HEK293 (cell line): ENCODE data around the gene SERPINA6.
"Not testable (repeated sequence)": the region's sequence is repeated elsewhere in the genome, so short reads cannot be mapped to it uniquely, and the experiment has no call there.

Source experiments
- CTCF ChIA-PET: fragments of 350-600 bp; formaldehyde crosslinking; extraction: SDS; loops from one replicate; lab custom pipeline; 2021; ENCODE audit warnings: antibody characterized with exemption; lab: Yijun Ruan, JAX
- POLR2A ChIA-PET: fragments of 300-600 bp; formaldehyde crosslinking; extraction: SDS; loops from one replicate; lab custom pipeline; 2020; ENCODE audit warnings: antibody characterized with exemption, inconsistent platforms; lab: Yijun Ruan, JAX
- H3K27ac ChIP-seq: fragments of 200-500 bp; sonication (Bioruptor generic); 2 replicates; pipeline ENCODE4 v1.5.1; 2014; ENCODE audit warnings: low read depth, low read length, control low read depth, inconsistent platforms; ENCODE audit errors: extremely low read depth
- H3K36me3 ChIP-seq, 2 experiments: fragments of 200-500 bp in 1 of 2; sonication (Bioruptor generic) in 1 of 2; 1 replicate in 1 of 2; 2 replicates in 1 of 2; pipeline ENCODE4 v1.5.1; 2014 to 2017; ENCODE audit warnings: inconsistent platforms in 2 of 2, low read length in 2 of 2; ENCODE audit not compliant: control insufficient read depth in 2 of 2, insufficient read depth in 1 of 2
- H3K4me1 ChIP-seq: fragments of 200-500 bp; sonication (Bioruptor generic); 2 replicates; pipeline ENCODE4 v1.5.1; 2014; ENCODE audit warnings: mild to moderate bottlenecking, low read length, inconsistent platforms; ENCODE audit not compliant: control insufficient read depth, insufficient read depth
- H3K4me3 ChIP-seq: 2 replicates; pipeline ENCODE4 v1.5.1; 2011; ENCODE audit warnings: low read depth, mild to moderate bottlenecking, control low read depth, low read length, moderate library complexity
- H3K9me3 ChIP-seq: fragments of 200-500 bp; sonication (Bioruptor generic); 2 replicates; pipeline ENCODE4 v1.5.1; 2014; ENCODE audit warnings: low read depth, low read length, inconsistent platforms; ENCODE audit not compliant: control insufficient read depth, insufficient read depth
- KLF7 ChIP-seq: fragments of 450-650 bp; formaldehyde crosslinking; IDR thresholded peaks from 2 replicates; pipeline ENCODE4 v1.5.1; 2016; ENCODE audit warnings: missing biosample characterization, missing genetic modification characterization, borderline replicate concordance
- MZF1 ChIP-seq: fragments of 450-650 bp; formaldehyde crosslinking; IDR thresholded peaks from 2 replicates; pipeline ENCODE4 v1.5.1; 2017; ENCODE audit warnings: missing biosample characterization, missing genetic modification characterization, borderline replicate concordance
- OVOL3 ChIP-seq: fragments of 450-650 bp; formaldehyde crosslinking; IDR thresholded peaks from 2 replicates; pipeline ENCODE4 v1.5.1; 2016; ENCODE audit warnings: missing biosample characterization, missing genetic modification characterization
- ZBTB8A ChIP-seq: fragments of 450-650 bp; formaldehyde crosslinking; IDR thresholded peaks from 2 replicates; pipeline ENCODE4 v1.5.1; 2016; ENCODE audit warnings: missing biosample characterization, missing genetic modification characterization
- ZFP3 ChIP-seq: fragments of 450-650 bp; formaldehyde crosslinking; IDR thresholded peaks from 2 replicates; pipeline ENCODE4 v1.5.1; 2016; ENCODE audit warnings: low read depth, missing biosample characterization, missing genetic modification characterization
- ZNF133 ChIP-seq: fragments of 450-650 bp; formaldehyde crosslinking; IDR thresholded peaks from 2 replicates; pipeline ENCODE4 v1.5.1; 2016; ENCODE audit warnings: missing biosample characterization, missing genetic modification characterization
- ZNF169 ChIP-seq: fragments of 450-650 bp; formaldehyde crosslinking; IDR thresholded peaks from 2 replicates; pipeline ENCODE4 v1.5.1; 2016; ENCODE audit warnings: missing biosample characterization, missing genetic modification characterization
- ZNF2 ChIP-seq: fragments of 450-650 bp; formaldehyde crosslinking; IDR thresholded peaks from 2 replicates; pipeline ENCODE4 v1.5.1; 2016; ENCODE audit warnings: missing biosample characterization, missing genetic modification characterization
- ZNF23 ChIP-seq: fragments of 450-650 bp; formaldehyde crosslinking; IDR thresholded peaks from 2 replicates; pipeline ENCODE4 v1.5.1; 2016; ENCODE audit warnings: missing biosample characterization, missing genetic modification characterization, borderline replicate concordance
- ZNF248 ChIP-seq: fragments of 450-650 bp; formaldehyde crosslinking; IDR thresholded peaks from 2 replicates; pipeline ENCODE4 v1.5.1; 2017; ENCODE audit warnings: missing biosample characterization, missing genetic modification characterization
- ZNF274 ChIP-seq, 2 experiments: fragments of 200-500 bp in 1 of 2; fragments of 450-650 bp in 1 of 2; sonication (Bioruptor generic) in 1 of 2; formaldehyde crosslinking in 1 of 2; IDR thresholded peaks; 2 replicates each; pipeline versions ENCODE4 v1.5.1 to v1.6.1; 2014 to 2016; ENCODE audit warnings: borderline replicate concordance in 1 of 2, inconsistent platforms in 1 of 2, low read length in 1 of 2, missing biosample characterization in 1 of 2, missing genetic modification characterization in 1 of 2
- ZNF302 ChIP-seq: fragments of 450-650 bp; formaldehyde crosslinking; IDR thresholded peaks from 2 replicates; pipeline ENCODE4 v1.5.1; 2016; ENCODE audit warnings: missing biosample characterization, missing genetic modification characterization, low read depth
- ZNF311 ChIP-seq: fragments of 450-650 bp; formaldehyde crosslinking; IDR thresholded peaks from 2 replicates; pipeline ENCODE4 v1.5.1; 2017; ENCODE audit warnings: missing biosample characterization, missing genetic modification characterization, borderline replicate concordance
- ZNF404 ChIP-seq: fragments of 450-650 bp; formaldehyde crosslinking; IDR thresholded peaks from 2 replicates; pipeline ENCODE4 v1.5.1; 2017; ENCODE audit warnings: missing biosample characterization, missing genetic modification characterization
- ZNF513 ChIP-seq: fragments of 450-650 bp; IDR thresholded peaks from 2 replicates; pipeline ENCODE4 v1.5.1; 2018; ENCODE audit warnings: missing biosample characterization, missing genetic modification characterization
- ZNF521 ChIP-seq: fragments of 450-650 bp; formaldehyde crosslinking; IDR thresholded peaks from 2 replicates; pipeline ENCODE4 v1.5.1; 2017; ENCODE audit warnings: missing biosample characterization, mild to moderate bottlenecking, missing genetic modification characterization
- ZNF558 ChIP-seq: fragments of 450-650 bp; formaldehyde crosslinking; IDR thresholded peaks from 2 replicates; pipeline ENCODE4 v1.5.1; 2016; ENCODE audit warnings: missing biosample characterization, missing genetic modification characterization
- ZNF626 ChIP-seq: fragments of 450-650 bp; sonication (Bioruptor Pico); formaldehyde crosslinking; IDR thresholded peaks from 2 replicates; pipeline ENCODE4 v1.5.1; 2018; ENCODE audit warnings: missing biosample characterization, missing genetic modification characterization, inconsistent platforms
- ZNF658 ChIP-seq: fragments of 450-650 bp; formaldehyde crosslinking; IDR thresholded peaks from 2 replicates; pipeline ENCODE4; 2016; ENCODE audit warnings: missing biosample characterization, missing genetic modification characterization
- ZNF660 ChIP-seq: fragments of 450-650 bp; IDR thresholded peaks from 2 replicates; pipeline ENCODE4 v1.5.1; 2018; ENCODE audit warnings: missing biosample characterization, mild to moderate bottlenecking, missing genetic modification characterization
- ZNF843 ChIP-seq: fragments of 450-650 bp; formaldehyde crosslinking; IDR thresholded peaks from 2 replicates; pipeline ENCODE4 v1.5.1; 2016; ENCODE audit warnings: missing biosample characterization, missing genetic modification characterization
- ZSCAN30 ChIP-seq: fragments of 450-650 bp; IDR thresholded peaks from 2 replicates; pipeline ENCODE4 v1.5.1; 2018; ENCODE audit warnings: missing biosample characterization, mild to moderate bottlenecking, missing genetic modification characterization, moderate library complexity
- TF ChIP-seq, protein P1 (sequence below): fragments of 450-650 bp; formaldehyde crosslinking; IDR thresholded peaks from 2 replicates; pipeline ENCODE4 v1.5.0; 2017; ENCODE audit warnings: missing biosample characterization, missing genetic modification characterization, borderline replicate concordance

The SERPINA6 gene

DNA sequence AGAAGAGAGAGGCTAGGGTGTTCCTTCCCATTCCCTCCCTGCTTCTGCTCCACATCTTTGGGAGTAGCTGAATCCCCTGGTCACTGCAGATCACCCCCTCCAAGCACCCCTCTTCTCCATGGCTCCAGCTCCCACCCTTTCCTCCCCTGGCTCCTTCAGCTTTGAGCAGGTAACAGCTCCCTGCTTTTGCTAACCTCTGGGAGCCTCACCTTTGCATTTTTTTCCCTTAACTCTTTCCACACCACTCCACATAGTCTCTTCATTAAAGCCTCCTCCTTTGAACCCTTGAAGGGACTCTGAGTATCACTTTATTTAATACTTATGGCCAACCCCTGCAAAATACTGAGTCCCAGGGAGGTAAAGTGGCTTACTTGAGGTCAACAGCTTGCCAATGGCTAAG, 25.7 kb upstream of the SERPINA6 start:
- no peak overlapping the region for H3K27ac ChIP-seq
- H3K4me3 ChIP-seq = no peak overlapping the region
- ChIA-PET CTCF (interaction anchor here (0.8 kb wide), 1 partner anchor 59 kb away, joined by 3 read pairs; no protein-coding TSS in a partner anchor), POLR2A (no interaction called here)
- H3K4me1 ChIP-seq = no peaks in the 10 kb centered on the region
- no peaks in the 10 kb centered on the region for H3K9me3 ChIP-seq
- TF ChIP-seq OVOL3 (tag by site-specific recombination) (no peak), ZNF133 (tag by site-specific recombination) (no peak), ZNF404 (tag by site-specific recombination) (no peak), MZF1 (tag by site-specific recombination) (no peak), ZNF248 (tag by site-specific recombination) (no peak), ZFP3 (tag by site-specific recombination) (no peak)
- H3K36me3 ChIP-seq = no peaks in the 10 kb centered on the region

DNA sequence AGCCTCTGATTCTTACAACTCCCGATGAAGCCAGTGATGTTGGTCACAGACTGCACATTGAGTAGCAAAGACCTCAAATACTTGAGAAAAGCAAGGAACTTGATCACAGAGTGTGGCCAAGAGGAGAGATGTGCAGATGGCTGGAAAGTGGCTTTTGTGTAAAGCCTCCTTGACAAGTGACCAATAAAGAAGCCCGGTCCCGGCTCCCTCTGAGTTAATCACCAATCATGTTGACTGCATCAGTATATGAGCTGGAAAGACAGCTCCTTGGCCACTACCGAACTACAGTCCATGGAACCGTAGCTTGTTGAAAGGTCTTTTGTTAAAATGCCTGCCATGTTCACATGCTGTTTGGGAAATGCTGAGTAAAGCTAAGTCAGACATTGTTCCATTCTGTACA, 23.7 kb upstream of the SERPINA6 start:
- POLR2A ChIA-PET = no interaction called here
- H3K27ac ChIP-seq = no peak overlapping the region

GRCh38 chr14:94346065-94346786, 23.1 kb upstream of the SERPINA6 start:
- H3K36me3 ChIP-seq, H3K4me1 ChIP-seq, H3K4me3 ChIP-seq, H3K27ac ChIP-seq, H3K9me3 ChIP-seq, CTCF ChIA-PET, POLR2A ChIA-PET: not testable (repeated sequence)

More for the DNA sequence above, 23.7 kb upstream of the SERPINA6 start:
- no peak for TF ChIP-seq ZNF626 (tag by site-specific recombination)
- no peak for TF ChIP-seq ZNF513 (tag by site-specific recombination)
- no peak for TF ChIP-seq ZNF311
- TF ChIP-seq ZNF169 = no peak
- no peak for TF ChIP-seq ZNF2 (tag by site-specific recombination)
- no peak for TF ChIP-seq ZNF274 (IDR thresholded peaks at IDR 0.05; ENCODE audit: low read length)
- no peak for TF ChIP-seq ZNF274 (tag by site-specific recombination; IDR thresholded peaks at IDR 0.05; ENCODE audit: borderline replicate concordance)
- no peak for TF ChIP-seq KLF7 (tag by site-specific recombination)
- TF ChIP-seq ZNF558 (tag by site-specific recombination) = no peak
- TF ChIP-seq ZNF23 = no peak
- TF ChIP-seq ZNF658 (tag by site-specific recombination) = no peak
- TF ChIP-seq ZNF302 (tag by site-specific recombination) = no peak
- TF ChIP-seq ZNF521 (tag by site-specific recombination) = no peak
- no peak for TF ChIP-seq OVOL3 (tag by site-specific recombination)
- TF ChIP-seq ZNF660 (tag by site-specific recombination) = no peak
- TF ChIP-seq, protein P1, sequence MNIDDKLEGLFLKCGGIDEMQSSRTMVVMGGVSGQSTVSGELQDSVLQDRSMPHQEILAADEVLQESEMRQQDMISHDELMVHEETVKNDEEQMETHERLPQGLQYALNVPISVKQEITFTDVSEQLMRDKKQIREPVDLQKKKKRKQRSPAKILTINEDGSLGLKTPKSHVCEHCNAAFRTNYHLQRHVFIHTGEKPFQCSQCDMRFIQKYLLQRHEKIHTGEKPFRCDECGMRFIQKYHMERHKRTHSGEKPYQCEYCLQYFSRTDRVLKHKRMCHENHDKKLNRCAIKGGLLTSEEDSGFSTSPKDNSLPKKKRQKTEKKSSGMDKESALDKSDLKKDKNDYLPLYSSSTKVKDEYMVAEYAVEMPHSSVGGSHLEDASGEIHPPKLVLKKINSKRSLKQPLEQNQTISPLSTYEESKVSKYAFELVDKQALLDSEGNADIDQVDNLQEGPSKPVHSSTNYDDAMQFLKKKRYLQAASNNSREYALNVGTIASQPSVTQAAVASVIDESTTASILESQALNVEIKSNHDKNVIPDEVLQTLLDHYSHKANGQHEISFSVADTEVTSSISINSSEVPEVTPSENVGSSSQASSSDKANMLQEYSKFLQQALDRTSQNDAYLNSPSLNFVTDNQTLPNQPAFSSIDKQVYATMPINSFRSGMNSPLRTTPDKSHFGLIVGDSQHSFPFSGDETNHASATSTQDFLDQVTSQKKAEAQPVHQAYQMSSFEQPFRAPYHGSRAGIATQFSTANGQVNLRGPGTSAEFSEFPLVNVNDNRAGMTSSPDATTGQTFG (tag by site-specific recombination) = no peak
- TF ChIP-seq ZSCAN30 (tag by site-specific recombination) = no peak
- TF ChIP-seq ZNF843 = no peak
- no peak for TF ChIP-seq ZBTB8A (tag by site-specific recombination)
- Histone ChIP-seq H3K36me3 (no peaks in the 10 kb centered on the region), H3K9me3 (no peaks in the 10 kb centered on the region), H3K4me1 (no peaks in the 10 kb centered on the region), H3K4me3 (no peak overlapping the region)
- CTCF ChIA-PET = no interaction called here
